ENCODE measurements around the gene ESCO1. TPM values are rescaled to one million over a fixed set of nuclear protein-coding genes. Genes with fewer than 3 reads are reported as not detected.

Gene ESCO1
- total and polyA plus RNA-seq, 2 of the 13 experiments (the other 11 are each of a cell fraction or from before 2014, with no cell fraction given) = 6.3 to 19.4 TPM

- TF ChIP-seq GMEB1 (CRISPR knock-in tag; IDR thresholded peaks at IDR 0.05; ENCODE audit: borderline replicate concordance) (peak; percentile 97), ZSCAN21 (CRISPR knock-in tag; IDR thresholded peaks at IDR 0.05; ENCODE audit: borderline replicate concordance) (peak; percentile 96), ELK4 (CRISPR knock-in tag; IDR thresholded peaks at IDR 0.05; ENCODE audit: borderline replicate concordance) (peak; percentile 96; the same call in 1 of the 2 replicates), ZNF430 (CRISPR knock-in tag; IDR thresholded peaks at IDR 0.05) (peak; percentile 94; the same call in 1 of the 2 replicates), LCORL (IDR thresholded peaks at IDR 0.05) (no peak), LCORL (CRISPR knock-in tag; IDR thresholded peaks at IDR 0.05) (peak; percentile 78), RNF2 (conservative IDR thresholded peaks at IDR 0.05; ENCODE audit: low read depth) (peak; percentile 99), ZMYM2 (CRISPR knock-in tag; IDR thresholded peaks at IDR 0.05) (peak; percentile 79; the same call in 1 of the 2 replicates), ISX (CRISPR knock-in tag; conservative IDR thresholded peaks at IDR 0.05) (no peak), SP140L (CRISPR knock-in tag; IDR thresholded peaks at IDR 0.05; ENCODE audit: borderline replicate concordance) (no peak), MBNL3 (CRISPR knock-in tag; conservative IDR thresholded peaks at IDR 0.05) (no peak), PHF8 (CRISPR knock-in tag; IDR thresholded peaks at IDR 0.05) (peak; percentile 98), HOXA9 (CRISPR knock-in tag; IDR thresholded peaks at IDR 0.05; ENCODE audit: borderline replicate concordance) (peak; percentile 83; the same call in 1 of the 2 replicates), HNRNPLL (IDR thresholded peaks at IDR 0.05; ENCODE audit: low read depth, low read length, poor library complexity, severe bottlenecking) (peak; percentile 98), NFRKB (IDR thresholded peaks at IDR 0.05) (no peak), ZFP41 (CRISPR knock-in tag; IDR thresholded peaks at IDR 0.05; ENCODE audit: borderline replicate concordance) (peak; percentile 92; the same call in 1 of the 2 replicates), GTF3A (CRISPR knock-in tag; conservative IDR thresholded peaks at IDR 0.05) (no peak), TBP (CRISPR knock-in tag; IDR thresholded peaks at IDR 0.05) (no peak), ZNF329 (CRISPR knock-in tag; IDR thresholded peaks at IDR 0.05; ENCODE audit: low read depth) (peak; percentile 52; the same call in 1 of the 2 replicates), CERS6 (CRISPR knock-in tag; IDR thresholded peaks at IDR 0.05) (0 out of 2 replicates have a peak, but pooled peaks have one; percentile 55), BRF2 (CRISPR knock-in tag; IDR thresholded peaks at IDR 0.05) (peak; percentile 94; the same call in 1 of the 2 replicates), ZNF720 (CRISPR knock-in tag; IDR thresholded peaks at IDR 0.05) (no peak), ZNF546 (CRISPR knock-in tag; conservative IDR thresholded peaks at IDR 0.05) (no peak; the same call in 1 of the 2 replicates), ZBTB1 (CRISPR knock-in tag; IDR thresholded peaks at IDR 0.05; ENCODE audit: borderline replicate concordance) (no peak)
These were observed 11.9 kb upstream of the ESCO1 start, which contains the start of gene SNRPD1 (continued) for GRCh38 chr18:21612125-21613039.
